HG03175 (cell line): Measurements from ENCODE around the gene FOXK2.

ENCODE experiments used
- ATAC-seq: cut with Tn5 transposase; IDR thresholded peaks from one replicate; pipeline ENCODE4 v1.9.1; 2021; ENCODE audit warnings: mild to moderate bottlenecking, moderate library complexity; ENCODE audit not compliant: unreplicated experiment

Gene FOXK2

DNA sequence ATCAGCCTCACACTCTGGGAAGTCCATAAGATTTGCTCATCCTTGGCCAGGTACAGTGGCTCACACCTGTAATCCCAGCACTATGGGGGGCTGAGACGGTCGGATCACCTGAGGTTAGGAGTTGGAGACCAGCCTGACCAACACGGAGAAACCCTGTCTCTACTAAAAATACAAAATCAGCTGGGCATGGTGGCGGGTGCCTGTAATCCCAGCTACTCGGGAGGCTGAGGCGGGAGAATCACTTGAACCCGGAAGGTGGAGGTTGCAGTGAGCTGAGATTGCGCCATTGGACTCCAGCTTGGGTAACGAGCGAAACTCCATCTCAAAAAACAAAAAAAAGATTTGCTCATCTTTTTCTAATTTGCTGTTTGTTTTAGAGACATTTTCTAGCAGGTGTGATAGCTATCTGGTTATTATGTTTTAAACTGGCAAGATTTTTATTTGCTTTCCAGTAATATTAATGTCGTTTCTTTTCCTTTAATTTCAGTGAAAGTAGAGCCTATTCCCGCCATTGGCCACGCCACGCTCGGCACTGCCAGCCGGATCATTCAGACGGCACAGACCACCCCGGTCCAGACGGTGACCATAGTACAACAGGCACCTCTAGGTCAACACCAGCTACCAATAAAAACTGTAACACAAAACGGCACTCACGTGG lies 67.2 kb downstream of the FOXK2 start:
- ATAC-seq: no peak

DNA sequence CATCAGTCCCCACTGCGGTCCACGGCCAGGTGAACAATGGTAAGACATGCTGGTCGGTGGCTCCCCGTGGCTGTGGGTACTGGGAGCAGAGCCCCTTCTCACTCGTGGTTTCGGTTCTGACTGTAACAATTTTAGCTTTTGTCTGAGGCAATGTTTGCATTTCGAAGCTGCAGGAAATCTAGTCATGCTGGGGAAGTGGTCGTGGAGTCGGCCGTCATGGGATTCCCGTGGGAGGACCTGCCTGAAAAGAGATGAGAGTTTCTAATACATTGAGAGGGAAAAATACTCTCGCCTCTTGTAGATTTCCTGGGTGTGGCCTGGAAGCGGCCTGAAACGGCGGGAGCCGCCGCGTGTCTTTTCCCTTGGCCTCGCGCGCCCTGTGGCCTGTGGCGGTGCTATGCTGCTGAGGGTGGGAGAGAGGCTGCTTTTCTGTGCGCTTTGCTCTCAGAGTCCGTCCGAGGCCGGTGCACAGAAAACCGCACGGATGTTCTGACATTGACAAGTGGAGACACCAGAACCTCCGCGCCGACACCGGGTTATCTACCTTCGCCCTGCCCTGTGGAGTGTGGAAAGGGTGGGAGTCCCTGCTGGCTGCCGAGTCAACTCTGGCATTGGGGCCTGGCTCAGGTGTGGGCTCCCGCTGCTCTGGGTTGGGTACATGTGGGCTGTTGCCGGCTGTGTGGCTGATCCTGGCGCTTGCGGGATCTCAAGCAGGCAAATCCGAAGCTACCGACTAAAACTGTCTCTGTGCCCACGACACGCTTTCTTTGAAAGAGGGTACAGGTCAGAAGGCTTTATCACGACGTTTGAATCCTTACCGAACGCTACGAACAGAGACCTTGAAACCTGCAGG lies 67.9 kb downstream of the FOXK2 start:
- ATAC-seq: no peak

DNA sequence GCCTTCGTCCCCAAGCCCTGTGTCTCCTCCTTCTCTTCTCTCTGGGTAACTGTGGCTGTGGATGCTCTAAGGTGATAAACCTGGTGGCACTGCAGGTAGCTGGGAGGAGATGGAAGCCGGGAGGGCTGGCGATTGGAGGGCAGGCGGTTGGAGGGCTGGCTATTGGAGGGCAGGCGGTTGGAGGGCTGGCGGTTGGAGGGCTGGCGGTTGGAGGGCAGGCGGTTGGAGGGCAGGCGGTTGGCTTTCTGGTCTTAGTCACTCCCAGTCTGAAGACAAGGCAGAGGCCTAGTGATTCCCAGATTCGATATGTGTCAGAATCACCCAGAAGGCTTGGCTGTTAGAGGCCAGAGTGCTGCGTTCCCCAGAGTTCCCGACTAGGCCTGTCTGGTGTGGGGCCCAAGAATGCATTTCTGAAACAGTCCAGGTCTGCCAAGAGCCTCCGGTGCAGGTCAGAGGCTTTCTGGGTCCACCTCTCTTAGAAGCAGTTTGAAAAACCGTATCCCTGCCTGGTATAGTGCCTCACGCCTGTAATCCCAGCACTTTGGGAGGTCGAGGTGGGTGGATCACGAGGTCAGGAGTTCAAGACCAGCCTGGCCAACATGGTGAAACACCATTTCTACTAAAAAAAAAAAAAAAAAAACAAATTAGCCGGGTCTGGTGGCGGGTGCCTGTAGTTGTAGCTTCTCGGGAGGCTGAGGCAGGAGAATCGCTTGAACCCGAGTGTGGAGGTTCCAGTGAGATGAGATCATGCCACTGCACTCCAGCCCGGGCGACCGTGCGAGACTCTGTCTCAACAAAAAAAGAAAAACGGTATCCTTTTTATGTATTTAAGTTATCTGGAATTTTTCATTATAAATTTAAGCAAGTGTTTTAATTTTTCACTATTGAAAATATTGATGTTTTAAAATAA lies 69.0 kb downstream of the FOXK2 start:
- ATAC-seq: no peak

DNA sequence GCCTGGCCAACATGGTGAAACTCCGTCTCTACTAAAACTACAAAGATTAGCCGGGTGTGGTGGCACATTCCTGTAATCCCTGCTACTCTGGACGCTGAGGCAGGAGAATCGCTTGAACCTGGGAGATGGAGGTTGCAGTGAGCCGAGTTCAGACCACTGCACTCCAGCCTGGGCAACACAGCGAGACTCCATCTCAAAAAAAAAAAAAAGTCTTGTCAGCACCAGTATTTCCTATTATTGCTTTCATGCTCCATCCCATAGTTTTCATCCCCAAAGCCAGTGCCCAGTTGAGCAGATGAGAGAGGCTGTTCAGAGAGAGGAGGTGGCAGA lies 70.3 kb downstream of the FOXK2 start:
- no peak for ATAC-seq

DNA sequence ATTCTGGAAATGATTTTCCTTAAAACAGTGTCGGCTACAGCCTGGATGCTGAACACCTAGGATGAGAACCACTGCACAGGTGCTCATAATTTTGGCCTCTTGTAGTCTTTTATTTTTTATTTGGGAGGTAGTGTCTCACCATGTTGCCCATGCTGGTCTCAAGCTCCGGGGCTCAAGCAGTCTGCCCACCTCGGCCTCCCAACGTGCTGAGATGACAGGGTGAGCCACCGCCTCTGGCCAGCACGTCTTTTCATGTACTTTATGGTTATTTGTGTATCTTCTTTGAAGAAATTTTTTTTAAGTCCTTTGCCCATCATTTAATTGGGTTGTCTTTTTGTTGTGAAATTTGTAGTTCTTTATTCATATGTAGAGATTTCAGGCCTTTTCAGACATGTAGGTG lies 70.7 kb downstream of the FOXK2 start:
- no peak for ATAC-seq

DNA sequence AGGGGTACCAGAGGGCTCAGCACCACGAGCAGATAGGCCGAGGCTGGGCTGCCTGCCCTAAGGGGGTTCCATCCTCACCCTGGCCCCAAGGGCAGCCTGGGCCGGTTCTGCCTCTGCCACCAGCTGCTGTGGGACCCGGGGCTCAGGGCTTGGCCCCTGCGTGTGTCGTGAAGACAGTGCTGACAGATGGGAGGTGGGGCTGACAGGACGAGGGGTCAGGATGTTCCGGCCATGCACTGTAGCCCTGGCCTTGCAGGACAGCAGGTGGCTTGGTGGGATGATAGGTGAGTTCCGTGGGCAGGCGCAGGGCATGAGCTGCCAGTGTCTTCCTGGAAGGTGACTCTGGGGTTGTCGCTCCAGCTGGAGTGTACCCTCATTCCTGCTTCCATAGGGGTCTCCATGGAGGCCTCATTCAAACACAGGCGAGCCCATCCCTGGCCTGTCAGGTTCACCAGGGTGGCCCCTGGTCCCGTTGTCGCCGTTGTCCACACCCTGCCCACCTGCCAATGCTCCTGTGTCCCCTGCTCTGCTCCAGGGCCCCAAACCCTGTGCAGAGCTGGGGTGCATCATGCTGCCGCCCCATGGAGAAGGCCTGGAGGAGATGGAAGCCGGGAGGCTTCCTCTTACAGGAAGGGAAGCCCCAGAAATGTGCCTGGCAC lies 71.5 kb downstream of the FOXK2 start:
- ATAC-seq: no peak

DNA sequence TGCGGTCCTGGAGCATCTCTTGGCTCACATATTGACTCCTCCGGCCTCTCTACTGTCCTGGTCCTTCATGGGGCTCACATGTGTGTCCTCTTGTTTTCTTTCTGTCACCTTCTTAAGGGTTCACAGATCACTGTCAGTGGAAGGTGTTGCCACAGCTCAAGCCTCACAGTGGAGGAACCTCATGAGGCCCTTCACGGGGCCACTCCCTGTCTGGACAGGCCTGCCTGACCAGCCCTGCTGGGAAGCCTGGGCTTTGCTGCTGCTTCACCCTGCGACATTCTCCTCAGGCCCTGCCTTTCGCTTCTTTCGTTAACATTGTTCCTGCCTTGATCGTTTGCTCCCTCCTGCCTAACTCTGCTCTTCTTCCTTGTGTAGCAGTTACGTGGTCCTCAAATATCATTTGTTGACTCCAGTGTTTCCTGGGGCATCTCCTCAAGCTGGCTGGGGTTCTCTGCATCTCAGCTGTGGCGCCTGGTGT lies 72.8 kb downstream of the FOXK2 start:
- no peak for ATAC-seq

DNA sequence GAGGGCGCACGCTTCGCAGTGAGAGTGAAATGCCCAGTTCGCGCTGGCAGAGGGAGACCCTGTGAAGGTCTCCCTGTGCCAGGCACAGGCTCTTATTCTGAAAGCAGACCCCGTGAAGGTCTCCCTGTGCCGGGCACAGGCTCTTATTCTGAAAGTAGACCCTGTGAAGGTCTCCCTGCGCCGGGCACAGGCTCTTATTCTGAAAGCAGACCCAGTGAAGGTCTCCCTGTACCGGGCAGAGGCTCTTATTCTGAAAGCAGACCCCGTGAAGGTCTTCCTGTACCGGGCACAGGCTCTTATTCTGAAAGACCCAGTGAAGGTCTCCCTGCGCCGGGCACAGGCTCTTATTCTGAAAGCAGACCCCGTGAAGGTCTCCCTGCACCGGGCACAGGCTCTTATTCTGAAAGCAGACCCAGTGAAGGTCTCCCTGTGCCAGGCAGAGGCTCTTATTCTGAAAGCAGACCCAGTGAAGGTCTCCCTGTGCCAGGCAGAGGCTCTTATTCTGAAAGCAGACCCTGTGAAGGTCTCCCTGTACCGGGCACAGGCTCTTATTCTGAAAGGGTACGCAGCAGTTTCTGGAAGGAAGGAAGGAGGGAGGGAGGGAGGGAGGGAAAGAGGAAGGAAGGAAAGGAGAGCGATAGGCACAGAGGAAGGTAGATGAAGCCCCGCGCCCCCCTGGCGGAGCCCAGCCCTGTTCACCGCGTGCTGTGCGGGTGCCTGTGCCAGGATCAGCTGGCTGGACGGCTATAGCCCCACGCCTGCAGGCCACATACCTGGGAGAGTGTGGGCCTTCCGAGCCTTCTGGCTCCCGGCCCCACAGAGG lies 73.4 kb downstream of the FOXK2 start:
- no peak for ATAC-seq

DNA sequence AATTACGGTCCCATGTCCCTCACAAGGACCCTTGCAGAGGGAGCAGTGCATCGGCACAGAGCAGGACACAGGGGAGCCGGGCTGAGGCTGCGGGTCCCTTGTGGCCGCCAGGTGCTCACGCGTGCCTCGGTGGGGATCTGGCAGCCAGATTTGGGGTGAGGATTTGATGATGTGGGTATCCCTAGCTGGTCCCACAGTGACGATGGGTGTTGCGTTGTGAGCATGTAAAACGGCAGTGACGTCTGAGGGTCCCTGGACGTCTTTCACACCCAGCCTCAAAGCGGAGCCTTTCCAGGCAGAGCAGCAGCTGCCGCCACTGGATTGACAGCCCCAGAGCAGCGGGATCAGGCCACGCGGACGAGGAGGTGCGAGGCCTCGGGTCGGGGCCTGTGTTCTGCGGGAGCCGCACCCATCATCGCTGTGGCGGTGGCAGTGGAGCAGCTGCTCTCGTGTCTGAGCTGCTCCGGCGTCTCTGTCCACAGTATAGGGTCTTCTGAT lies 74.1 kb downstream of the FOXK2 start:
- no peak for ATAC-seq

DNA sequence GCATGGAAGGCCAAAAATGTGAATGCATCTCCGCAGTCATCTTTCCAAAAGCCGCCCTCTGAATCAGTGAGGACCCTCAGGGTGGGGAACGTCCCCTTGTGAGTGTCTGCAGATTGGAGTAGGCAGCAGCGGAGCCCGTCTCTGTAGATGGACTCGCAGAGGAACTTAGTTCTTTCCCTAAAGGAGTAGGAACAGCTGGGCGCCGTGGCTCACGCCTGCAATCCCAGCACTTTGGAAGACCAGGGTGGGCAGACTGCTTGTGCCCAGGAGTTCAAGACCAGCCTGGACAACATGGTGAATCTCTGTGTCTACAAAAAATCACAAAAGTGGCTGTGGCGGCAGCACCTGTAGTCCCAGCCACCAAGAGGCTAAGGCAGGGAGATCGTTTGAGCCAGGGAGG lies 75.0 kb downstream of the FOXK2 start:
- no peak for ATAC-seq

DNA sequence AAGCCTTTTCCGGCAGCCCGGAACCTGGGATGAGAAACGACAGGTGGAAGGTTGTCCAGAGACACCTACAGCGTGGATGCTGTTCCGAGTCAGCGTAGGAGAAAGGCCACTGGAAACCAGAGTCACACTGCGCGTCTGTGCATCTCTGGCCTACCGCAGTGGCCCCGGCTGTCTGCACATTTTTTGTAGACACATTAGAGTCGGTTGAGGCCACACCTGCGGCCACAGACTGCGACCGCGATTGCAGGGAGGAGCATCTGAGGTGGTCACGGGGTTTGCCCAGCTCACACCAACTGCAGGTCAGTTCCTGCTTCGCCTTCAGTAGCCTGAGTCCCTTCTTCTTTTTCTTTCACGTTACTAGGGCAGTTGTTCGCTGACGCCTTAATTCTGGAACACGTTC lies 76.4 kb downstream of the FOXK2 start:
- ATAC-seq: no peak

DNA sequence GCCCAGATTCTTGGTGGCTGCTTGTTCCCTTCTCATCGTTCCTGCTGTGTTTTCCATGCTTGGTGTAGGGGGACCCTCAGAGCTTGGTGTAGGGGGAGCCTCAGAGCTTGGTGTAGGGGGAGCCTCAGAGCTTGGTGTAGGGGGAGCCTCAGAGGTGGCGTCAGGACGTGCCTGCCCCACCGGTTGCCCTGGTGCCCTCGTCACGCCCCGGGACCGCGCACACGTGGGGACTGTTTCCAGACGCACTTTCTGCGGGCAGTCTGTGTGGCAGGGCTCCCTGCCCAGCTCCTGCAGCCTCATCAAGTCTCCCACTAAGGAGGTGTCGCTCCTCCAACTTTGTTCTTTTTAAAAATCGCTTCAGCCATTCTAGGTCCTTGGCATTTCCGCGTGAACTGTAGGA lies 76.8 kb downstream of the FOXK2 start:
- ATAC-seq: no peak

DNA sequence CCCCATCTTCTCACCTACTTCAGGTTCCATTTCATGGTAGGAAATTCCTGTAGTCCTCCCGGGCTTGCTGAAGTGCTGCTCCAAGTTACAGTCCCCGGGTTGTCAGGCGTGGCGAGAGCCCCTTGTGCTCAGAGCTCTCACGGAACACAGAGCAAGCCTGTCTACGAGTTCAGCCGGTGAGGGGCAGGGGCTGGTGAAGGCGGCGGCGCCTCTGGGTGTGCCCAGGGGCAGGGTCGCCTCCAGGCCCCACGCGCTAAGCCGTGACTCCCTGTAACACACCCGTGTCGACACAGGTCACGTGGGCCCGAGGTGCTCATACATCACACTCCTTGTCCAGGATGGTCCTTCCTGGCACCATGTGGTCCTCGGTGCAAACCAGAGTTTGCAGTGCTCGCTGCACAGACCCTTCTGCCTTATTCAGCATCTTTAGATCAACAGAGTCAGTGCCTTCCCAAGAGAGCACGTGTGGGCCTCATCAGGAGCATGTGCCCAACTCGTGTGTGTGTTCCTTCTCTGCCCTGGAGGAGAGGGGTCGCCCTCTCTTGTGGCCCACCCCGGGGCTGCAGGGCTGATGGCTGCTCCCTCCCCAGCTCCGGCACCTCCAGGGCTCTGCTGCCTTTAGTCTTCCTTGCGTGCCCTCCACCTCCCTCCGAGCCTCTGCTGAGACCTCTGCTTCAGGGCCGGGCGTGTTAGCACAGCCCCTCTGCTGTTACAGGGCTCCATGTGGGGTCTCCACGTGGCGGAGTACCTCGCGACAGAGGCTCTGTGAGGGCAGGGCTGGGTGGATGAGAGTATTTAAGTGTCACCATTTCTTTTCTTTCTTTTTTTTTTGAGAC lies 77.5 kb downstream of the FOXK2 start:
- ATAC-seq: no peak

DNA sequence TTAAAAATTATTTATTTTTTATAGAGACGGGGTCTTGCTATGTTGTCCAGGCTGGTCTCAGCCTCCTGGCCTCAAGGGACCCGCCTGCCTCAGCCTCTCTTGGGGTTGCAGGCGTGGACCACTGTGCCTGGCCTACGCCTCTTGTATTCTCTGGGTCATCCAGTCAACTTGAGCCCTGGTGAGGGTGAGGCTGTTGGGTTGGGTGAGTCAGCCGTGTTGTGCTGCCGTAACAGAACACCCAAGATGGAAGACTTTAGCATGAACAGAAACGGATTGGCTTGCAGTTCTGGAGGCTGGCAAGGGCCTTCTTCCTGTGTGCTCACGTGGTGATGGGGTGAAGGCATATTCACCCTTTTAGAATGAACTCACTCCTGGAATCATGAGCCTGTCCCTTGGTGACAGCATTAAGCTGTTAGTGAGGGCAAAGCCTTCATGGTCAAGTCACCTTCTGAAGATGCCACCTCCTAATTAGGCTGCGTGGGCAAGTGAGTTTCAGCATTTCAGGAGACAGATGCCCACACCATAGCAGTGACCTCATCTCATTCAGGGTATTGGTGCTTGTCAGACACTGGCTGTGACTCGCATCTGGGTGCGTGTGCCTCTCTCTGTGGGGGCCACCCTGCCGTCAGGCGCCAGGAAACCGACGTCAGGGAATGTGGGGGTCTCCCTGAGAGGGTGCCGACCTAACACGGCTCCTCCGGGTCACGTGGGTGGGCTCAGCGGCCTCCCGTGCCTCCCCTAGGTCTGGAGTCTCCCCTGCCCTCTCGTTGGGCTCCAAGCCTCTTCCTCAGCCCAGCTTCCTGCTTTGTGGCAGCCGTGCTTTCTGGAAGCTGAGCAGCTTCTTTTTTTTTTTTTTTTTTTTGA lies 79.0 kb downstream of the FOXK2 start:
- no peak for ATAC-seq

DNA sequence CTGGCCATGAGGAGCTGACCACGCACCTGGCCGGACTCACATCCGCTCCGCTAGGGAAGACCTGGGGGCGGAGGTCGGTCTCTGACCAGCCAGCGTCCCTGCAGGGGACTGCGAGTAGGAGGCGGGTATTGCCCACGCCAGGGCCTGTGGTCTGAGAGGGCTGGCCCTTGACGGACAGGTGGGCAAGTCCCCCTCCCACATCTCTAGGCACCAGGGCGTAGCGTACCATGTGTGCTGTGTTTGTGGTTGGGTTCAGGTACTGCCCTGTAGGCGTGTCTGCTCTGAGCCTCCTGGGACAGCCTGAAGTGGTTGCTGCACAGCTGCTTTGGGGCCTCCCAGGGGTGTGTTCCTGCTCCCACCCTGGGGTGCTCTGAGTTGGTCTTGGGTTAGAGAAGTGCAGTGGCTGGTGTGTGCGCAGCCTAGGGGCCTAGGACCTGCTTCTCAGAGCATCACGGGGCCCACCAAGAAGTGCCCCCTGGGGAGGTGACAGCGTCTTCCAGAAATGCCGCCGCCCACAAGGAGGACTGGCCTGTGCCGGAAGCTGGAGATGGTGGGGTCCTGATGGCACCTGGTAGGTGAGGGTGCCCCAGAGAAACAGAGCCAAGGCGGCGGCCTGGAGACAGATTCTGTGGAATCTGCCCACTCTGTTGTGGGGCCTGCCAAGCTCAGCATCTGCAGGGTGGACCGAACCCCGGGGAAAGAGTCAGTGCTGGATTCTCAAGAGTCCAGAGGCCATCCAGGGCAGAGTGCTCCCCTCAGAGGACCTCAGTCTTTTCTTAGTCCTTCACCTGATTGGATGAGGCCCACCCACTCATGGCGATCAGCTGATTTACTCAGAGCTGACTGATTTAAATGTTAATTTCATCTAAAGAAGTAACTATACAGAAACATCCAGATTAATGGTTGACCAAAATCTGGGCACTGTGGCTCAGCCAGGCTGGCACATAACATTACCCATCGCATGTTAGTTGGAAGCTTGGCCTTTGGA lies 80.4 kb downstream of the FOXK2 start:
- ATAC-seq: no peak

DNA sequence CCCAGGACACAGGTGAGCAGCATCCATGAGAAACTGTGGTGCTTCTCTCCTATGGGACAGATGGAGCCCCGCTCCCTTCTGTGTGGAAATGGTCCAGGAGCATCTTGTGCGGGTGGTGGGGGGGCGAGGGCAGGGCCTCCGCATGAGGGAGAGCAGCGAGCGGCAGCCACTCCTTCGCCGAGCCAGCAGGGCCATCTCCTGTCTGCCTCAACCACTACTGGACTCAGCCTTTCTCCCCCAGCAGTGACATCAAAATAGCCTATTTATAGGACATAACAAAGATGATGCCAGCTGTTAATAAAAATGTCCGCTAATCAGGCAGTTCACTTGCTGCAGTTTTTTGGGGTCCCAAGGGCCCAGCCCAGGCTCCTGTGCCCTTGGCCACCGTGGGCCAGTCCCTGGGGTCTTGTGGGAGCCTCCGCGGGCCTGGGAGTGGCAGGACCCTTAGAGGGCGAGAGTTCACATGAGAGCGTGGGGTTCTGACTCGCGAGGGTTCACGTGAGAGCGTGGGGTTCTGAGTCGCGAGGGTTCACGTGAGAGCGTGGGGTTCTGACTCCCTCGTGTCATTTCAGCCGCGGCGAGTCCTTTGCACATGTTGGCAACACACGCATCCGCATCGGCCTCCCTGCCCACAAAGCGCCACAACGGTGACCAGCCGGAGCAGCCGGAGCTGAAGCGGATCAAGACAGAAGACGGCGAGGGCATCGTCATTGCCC lies 81.4 kb downstream of the FOXK2 start:
- ATAC-seq: no peak
